BE2C (cell line): ENCODE measurements around the gene FAM229A.
"Not testable (repeated sequence)": the region's sequence is repeated elsewhere in the genome, so short reads cannot be mapped to it uniquely, and the experiment has no call there.

ENCODE experiments used
- DNase-seq: peaks from one replicate; pipeline ENCODE4 v3.0.0-alpha.2; 2020
- H3K27me3 ChIP-seq: fragments of 250-450 bp; sonication (Bioruptor Pico); 2 replicates; pipeline ENCODE4 v1.5.1; 2020; ENCODE audit warnings: mild to moderate bottlenecking
- H3K36me3 ChIP-seq: fragments of 250-450 bp; sonication (Bioruptor Pico); 2 replicates; pipeline ENCODE4 v1.5.1; 2020; ENCODE audit warnings: mild to moderate bottlenecking
- H3K4me1 ChIP-seq: fragments of 250-450 bp; sonication (Bioruptor Pico); 2 replicates; pipeline ENCODE4 v1.5.1; 2020
- H3K4me3 ChIP-seq: 2 replicates; pipeline ENCODE4 v1.5.1; 2011; ENCODE audit warnings: low read depth, low read length
- H3K9me3 ChIP-seq: fragments of 250-450 bp; sonication (Bioruptor Pico); 2 replicates; pipeline ENCODE4 v1.5.1; 2020
- TF ChIP-seq, protein P1 (sequence below): IDR thresholded peaks from 2 replicates; pipeline ENCODE4 v1.5.1; 2012; ENCODE audit warnings: mild to moderate bottlenecking, low read depth, low read length

Gene FAM229A

GRCh38 chr1:32361674-32362473 lies 411 bp downstream of the FAM229A start:
- no peaks in the 10 kb centered on the region for H3K36me3 ChIP-seq
- H3K9me3 ChIP-seq = no peaks in the 10 kb centered on the region
- peak; percentile 42 for DNase-seq
- no peaks in the 10 kb centered on the region for H3K4me1 ChIP-seq
- H3K4me3 ChIP-seq = peak overlapping the region; percentile 35
- no peaks in the 10 kb centered on the region for H3K27me3 ChIP-seq
- TF ChIP-seq, protein P1, sequence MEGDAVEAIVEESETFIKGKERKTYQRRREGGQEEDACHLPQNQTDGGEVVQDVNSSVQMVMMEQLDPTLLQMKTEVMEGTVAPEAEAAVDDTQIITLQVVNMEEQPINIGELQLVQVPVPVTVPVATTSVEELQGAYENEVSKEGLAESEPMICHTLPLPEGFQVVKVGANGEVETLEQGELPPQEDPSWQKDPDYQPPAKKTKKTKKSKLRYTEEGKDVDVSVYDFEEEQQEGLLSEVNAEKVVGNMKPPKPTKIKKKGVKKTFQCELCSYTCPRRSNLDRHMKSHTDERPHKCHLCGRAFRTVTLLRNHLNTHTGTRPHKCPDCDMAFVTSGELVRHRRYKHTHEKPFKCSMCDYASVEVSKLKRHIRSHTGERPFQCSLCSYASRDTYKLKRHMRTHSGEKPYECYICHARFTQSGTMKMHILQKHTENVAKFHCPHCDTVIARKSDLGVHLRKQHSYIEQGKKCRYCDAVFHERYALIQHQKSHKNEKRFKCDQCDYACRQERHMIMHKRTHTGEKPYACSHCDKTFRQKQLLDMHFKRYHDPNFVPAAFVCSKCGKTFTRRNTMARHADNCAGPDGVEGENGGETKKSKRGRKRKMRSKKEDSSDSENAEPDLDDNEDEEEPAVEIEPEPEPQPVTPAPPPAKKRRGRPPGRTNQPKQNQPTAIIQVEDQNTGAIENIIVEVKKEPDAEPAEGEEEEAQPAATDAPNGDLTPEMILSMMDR = peak; percentile 29

- Histone ChIP-seq H3K27me3 (no peaks in the 10 kb centered on the region), H3K36me3 (no peaks in the 10 kb centered on the region), H3K4me3 (no peak overlapping the region), H3K4me1 (no peaks in the 10 kb centered on the region), H3K9me3 (no peaks in the 10 kb centered on the region)
- TF ChIP-seq, protein P1 = no peak
- DNase-seq = no peak
Observed at GRCh38 chr1:32361308-32361673, 994 bp downstream of the FAM229A start.

- Histone ChIP-seq H3K4me1 (no peaks in the 10 kb centered on the region), H3K36me3 (no peaks in the 10 kb centered on the region), H3K9me3 (no peaks in the 10 kb centered on the region), H3K27me3 (no peaks in the 10 kb centered on the region), H3K4me3 (no peak overlapping the region)
- TF ChIP-seq, protein P1 = no peak
- no peak for DNase-seq
Observed at GRCh38 chr1:32358435-32358834, 3.9 kb downstream of the FAM229A start.

GRCh38 chr1:32357614-32358013 lies 4.7 kb downstream of the FAM229A start:
- Histone ChIP-seq H3K9me3 (no peaks in the 10 kb centered on the region), H3K36me3 (no peaks in the 10 kb centered on the region), H3K27me3 (no peaks in the 10 kb centered on the region), H3K4me3 (no peak overlapping the region), H3K4me1 (no peaks in the 10 kb centered on the region)
- TF ChIP-seq, protein P1 = no peak
- DNase-seq = no peak

DNA sequence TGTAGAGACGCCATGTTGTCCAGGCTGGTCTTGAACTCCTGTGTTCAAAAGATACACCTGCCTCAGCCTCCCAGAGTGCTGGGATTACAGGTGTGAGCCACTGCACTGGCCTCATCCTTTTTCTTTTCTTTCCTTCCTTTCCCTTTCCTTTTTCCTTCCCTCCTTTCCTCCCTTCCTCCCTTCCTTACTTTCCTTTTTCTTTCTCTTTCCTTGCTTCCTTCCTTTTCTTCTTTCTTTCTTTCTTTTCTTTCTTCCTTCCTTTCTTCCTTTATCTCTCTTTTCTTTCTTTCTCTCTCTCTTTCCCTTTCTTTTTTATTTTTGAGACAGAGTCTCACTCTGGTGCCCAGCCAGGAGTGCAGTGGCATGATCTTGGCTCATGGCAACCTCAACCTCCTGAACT lies 5.8 kb downstream of the FAM229A start:
- H3K36me3 ChIP-seq = no peaks in the 10 kb centered on the region
- H3K9me3 ChIP-seq = no peaks in the 10 kb centered on the region
- no peaks in the 10 kb centered on the region for H3K4me1 ChIP-seq
- no peak overlapping the region for H3K4me3 ChIP-seq
- H3K27me3 ChIP-seq = no peaks in the 10 kb centered on the region
- TF ChIP-seq, protein P1 = no peak
- DNase-seq = no peak

- H3K9me3 ChIP-seq, H3K36me3 ChIP-seq, H3K4me1 ChIP-seq, H3K27me3 ChIP-seq, DNase-seq, H3K4me3 ChIP-seq: not testable (repeated sequence)
Observed at GRCh38 chr1:32355778-32356177, 6.5 kb downstream of the FAM229A start.
